ENCODE results near the gene LGALS12.

The LGALS12 gene

DNA sequence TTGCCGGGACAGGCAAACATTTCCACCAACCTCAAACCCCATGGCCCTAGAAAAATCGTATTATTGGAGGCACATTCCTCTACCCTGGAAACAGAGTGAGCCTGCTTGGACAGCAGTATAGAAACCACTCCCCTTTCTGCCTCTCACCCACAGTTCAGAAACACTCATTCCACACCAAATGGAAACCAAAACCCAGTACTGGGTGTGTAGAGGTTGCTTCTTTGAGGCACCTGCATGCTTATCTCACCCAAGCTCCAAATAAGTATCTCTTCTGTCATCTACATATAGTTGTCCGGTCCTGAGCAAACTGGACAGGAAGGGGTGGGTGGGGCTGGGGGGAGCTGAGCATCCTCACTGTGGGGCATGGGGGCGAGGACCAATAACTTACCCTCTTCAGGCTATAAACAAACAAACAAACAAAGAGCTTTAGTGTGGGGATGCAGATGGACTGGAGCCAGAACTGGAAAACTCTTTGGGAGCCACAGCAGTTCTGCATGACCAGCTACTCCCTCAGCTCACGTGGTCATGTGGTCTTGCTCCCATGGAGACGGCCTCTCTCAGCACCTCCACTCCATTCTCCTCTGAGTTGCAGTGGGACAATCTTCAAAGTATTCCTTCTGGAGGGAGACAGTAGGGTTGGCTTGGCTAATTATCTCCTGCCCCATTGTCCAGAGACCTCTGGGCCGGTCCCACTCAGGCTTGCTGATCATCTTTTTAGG lies 58.3 kb downstream of the LGALS12 start:
- DNase-seq: no peak

DNA sequence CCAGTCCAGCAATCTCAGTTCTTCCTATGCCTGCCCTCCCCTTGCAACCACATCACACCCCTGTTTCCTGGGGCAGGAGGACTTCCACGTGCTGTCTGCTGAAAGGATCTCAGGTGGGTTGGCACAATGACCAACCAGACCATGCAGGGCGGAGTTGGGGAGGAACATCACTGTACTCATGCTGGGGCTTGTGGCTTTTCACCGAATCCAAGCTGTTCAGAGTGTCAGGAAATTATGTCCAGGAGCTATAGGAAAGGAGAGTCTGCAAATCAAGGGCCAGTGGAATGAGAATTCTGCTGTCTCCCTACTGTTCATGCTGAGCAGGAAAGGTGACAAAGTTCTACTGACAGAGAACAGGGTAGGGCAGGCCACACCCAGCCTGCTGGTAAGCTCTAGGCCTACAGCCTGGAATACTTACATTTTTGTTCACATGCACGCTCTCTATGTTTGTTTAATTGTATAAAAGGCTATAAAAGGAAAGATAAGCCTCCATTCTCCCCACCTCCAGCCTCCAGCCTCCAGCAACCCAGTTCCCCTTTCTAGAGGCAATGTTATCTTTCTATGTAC lies 59.0 kb downstream of the LGALS12 start:
- DNase-seq: no peak
